ENCODE data around the gene SCUBE1.

Gene SCUBE1

GRCh38 chr22:43188829-43189545, 154.2 kb downstream of the SCUBE1 start:
- Histone ChIP-seq H3K27me3 (ENCODE audit: insufficient read depth, low read length) (no peaks in the 10 kb centered on the region), H3K27ac (ENCODE audit: low read length) (no peak overlapping the region), H3K9ac (ENCODE audit: low read depth, low read length) (no peak overlapping the region), H3K4me1 (ENCODE audit: insufficient read depth, low read length) (peaks cover 6% of the 10 kb centered on the region), H3K9me3 (ENCODE audit: insufficient read depth, low read depth, low read length) (no peaks in the 10 kb centered on the region), H3K36me3 (ENCODE audit: insufficient read depth, low read depth, low read length) (0 out of 2 replicates have a peak, but pooled peaks cover under 1% of the 10 kb centered on the region), H3K4me3 (ENCODE audit: low read length) (no peak overlapping the region)

- peaks cover 6% of the 10 kb centered on the region for H3K4me1 ChIP-seq (ENCODE audit: insufficient read depth, low read length)
- peak overlapping the region; percentile 77 for H3K4me3 ChIP-seq (ENCODE audit: low read length)
- H3K27me3 ChIP-seq (ENCODE audit: insufficient read depth, low read length) = no peaks in the 10 kb centered on the region
- no peaks in the 10 kb centered on the region for H3K9me3 ChIP-seq (ENCODE audit: insufficient read depth, low read depth, low read length)
- peak overlapping the region; percentile 79; the same call in 1 of the 2 replicates for H3K9ac ChIP-seq (ENCODE audit: low read depth, low read length)
- no peak overlapping the region for H3K27ac ChIP-seq (ENCODE audit: low read length)
- H3K36me3 ChIP-seq (ENCODE audit: insufficient read depth, low read depth, low read length) = peaks cover 15% of the 10 kb centered on the region; the same call in 1 of the 2 replicates
Observed at GRCh38 chr22:43187171-43188099, 155.7 kb downstream of the SCUBE1 start.

- Histone ChIP-seq H3K36me3 (ENCODE audit: insufficient read depth, low read depth, low read length) (peaks cover 24% of the 10 kb centered on the region; the same call in 1 of the 2 replicates), H3K27me3 (ENCODE audit: insufficient read depth, low read length) (no peaks in the 10 kb centered on the region), H3K27ac (ENCODE audit: low read length) (no peak within 1 kb of the TSS), H3K9me3 (ENCODE audit: insufficient read depth, low read depth, low read length) (no peaks in the 10 kb centered on the region), H3K4me3 (ENCODE audit: low read length) (peak within 1 kb of the TSS; percentile 97), H3K4me1 (ENCODE audit: insufficient read depth, low read length) (peaks cover 6% of the 10 kb centered on the region), H3K9ac (ENCODE audit: low read depth, low read length) (peak within 1 kb of the TSS; percentile 94)
Observed at GRCh38 chr22:43186272-43187170, 156.7 kb downstream of the SCUBE1 start, which contains the start of gene TTLL12. Gene TTLL12 (minus strand): TSS chr22:43187134. CDS start chr22:43187069, 65 bp downstream.

GRCh38 chr22:43185860-43186261, 157.3 kb downstream of the SCUBE1 start:
- H3K27ac ChIP-seq (ENCODE audit: low read length) = no peak overlapping the region
- peak overlapping the region; percentile 94; the same call in 1 of the 2 replicates for H3K9ac ChIP-seq (ENCODE audit: low read depth, low read length)
- no peaks in the 10 kb centered on the region for H3K9me3 ChIP-seq (ENCODE audit: insufficient read depth, low read depth, low read length)
- H3K4me1 ChIP-seq (ENCODE audit: insufficient read depth, low read length) = peaks cover 6% of the 10 kb centered on the region
- H3K27me3 ChIP-seq (ENCODE audit: insufficient read depth, low read length) = no peaks in the 10 kb centered on the region
- H3K4me3 ChIP-seq (ENCODE audit: low read length) = peak overlapping the region; percentile 97
- peaks cover 30% of the 10 kb centered on the region for H3K36me3 ChIP-seq (ENCODE audit: insufficient read depth, low read depth, low read length)

GRCh38 chr22:43183496-43184277, 159.5 kb downstream of the SCUBE1 start:
- no peaks in the 10 kb centered on the region for H3K9me3 ChIP-seq (ENCODE audit: insufficient read depth, low read depth, low read length)
- no peak overlapping the region for H3K9ac ChIP-seq (ENCODE audit: low read depth, low read length)
- peaks cover 51% of the 10 kb centered on the region for H3K36me3 ChIP-seq (ENCODE audit: insufficient read depth, low read depth, low read length)
- peaks cover 6% of the 10 kb centered on the region for H3K4me1 ChIP-seq (ENCODE audit: insufficient read depth, low read length)
- no peaks in the 10 kb centered on the region for H3K27me3 ChIP-seq (ENCODE audit: insufficient read depth, low read length)
- H3K4me3 ChIP-seq (ENCODE audit: low read length) = no peak overlapping the region
- no peak overlapping the region for H3K27ac ChIP-seq (ENCODE audit: low read length)

- H3K4me3 ChIP-seq (ENCODE audit: low read length) = no peak overlapping the region
- no peaks in the 10 kb centered on the region for H3K9me3 ChIP-seq (ENCODE audit: insufficient read depth, low read depth, low read length)
- peaks cover 57% of the 10 kb centered on the region for H3K36me3 ChIP-seq (ENCODE audit: insufficient read depth, low read depth, low read length)
- no peaks in the 10 kb centered on the region for H3K27me3 ChIP-seq (ENCODE audit: insufficient read depth, low read length)
- H3K27ac ChIP-seq (ENCODE audit: low read length) = no peak overlapping the region
- H3K9ac ChIP-seq (ENCODE audit: low read depth, low read length) = no peak overlapping the region
- peaks cover 6% of the 10 kb centered on the region for H3K4me1 ChIP-seq (ENCODE audit: insufficient read depth, low read length)
Observed at GRCh38 chr22:43182726-43183125, 160.4 kb downstream of the SCUBE1 start.

GRCh38 chr22:43182118-43182517, 161.1 kb downstream of the SCUBE1 start:
- no peak overlapping the region for H3K4me3 ChIP-seq (ENCODE audit: low read length)
- no peaks in the 10 kb centered on the region for H3K27me3 ChIP-seq (ENCODE audit: insufficient read depth, low read length)
- H3K36me3 ChIP-seq (ENCODE audit: insufficient read depth, low read depth, low read length) = peaks cover 62% of the 10 kb centered on the region
- peaks cover 6% of the 10 kb centered on the region for H3K4me1 ChIP-seq (ENCODE audit: insufficient read depth, low read length)
- H3K9ac ChIP-seq (ENCODE audit: low read depth, low read length) = no peak overlapping the region
- H3K27ac ChIP-seq (ENCODE audit: low read length) = no peak overlapping the region
- H3K9me3 ChIP-seq (ENCODE audit: insufficient read depth, low read depth, low read length) = no peaks in the 10 kb centered on the region

GRCh38 chr22:43181321-43182076, 161.7 kb downstream of the SCUBE1 start:
- H3K27ac ChIP-seq (ENCODE audit: low read length) = no peak overlapping the region

GRCh38 chr22:43180670-43181069, 162.5 kb downstream of the SCUBE1 start:
- Histone ChIP-seq H3K4me1 (ENCODE audit: insufficient read depth, low read length) (peaks cover 5% of the 10 kb centered on the region), H3K4me3 (ENCODE audit: low read length) (no peak overlapping the region), H3K27ac (ENCODE audit: low read length) (no peak overlapping the region), H3K27me3 (ENCODE audit: insufficient read depth, low read length) (no peaks in the 10 kb centered on the region), H3K9ac (ENCODE audit: low read depth, low read length) (no peak overlapping the region), H3K36me3 (ENCODE audit: insufficient read depth, low read depth, low read length) (peaks cover 73% of the 10 kb centered on the region), H3K9me3 (ENCODE audit: insufficient read depth, low read depth, low read length) (no peaks in the 10 kb centered on the region)

More at GRCh38 chr22:43181321-43182076, 161.7 kb downstream of the SCUBE1 start:
- no peaks in the 10 kb centered on the region for H3K27me3 ChIP-seq (ENCODE audit: insufficient read depth, low read length)
- H3K9ac ChIP-seq (ENCODE audit: low read depth, low read length) = no peak overlapping the region
- no peaks in the 10 kb centered on the region for H3K9me3 ChIP-seq (ENCODE audit: insufficient read depth, low read depth, low read length)
- H3K4me1 ChIP-seq (ENCODE audit: insufficient read depth, low read length) = peaks cover 6% of the 10 kb centered on the region
- H3K4me3 ChIP-seq (ENCODE audit: low read length) = no peak overlapping the region
- peaks cover 67% of the 10 kb centered on the region for H3K36me3 ChIP-seq (ENCODE audit: insufficient read depth, low read depth, low read length)

GRCh38 chr22:43179911-43180195, 163.3 kb downstream of the SCUBE1 start:
- H3K36me3 ChIP-seq (ENCODE audit: insufficient read depth, low read depth, low read length) = peaks cover 81% of the 10 kb centered on the region
- H3K27ac ChIP-seq (ENCODE audit: low read length) = no peak overlapping the region
- no peaks in the 10 kb centered on the region for H3K9me3 ChIP-seq (ENCODE audit: insufficient read depth, low read depth, low read length)
- H3K4me3 ChIP-seq (ENCODE audit: low read length) = no peak overlapping the region
- H3K9ac ChIP-seq (ENCODE audit: low read depth, low read length) = no peak overlapping the region
- no peaks in the 10 kb centered on the region for H3K27me3 ChIP-seq (ENCODE audit: insufficient read depth, low read length)
- H3K4me1 ChIP-seq (ENCODE audit: insufficient read depth, low read length) = no peaks in the 10 kb centered on the region
